Endometrial microvascular endothelial cells (primary cell): ENCODE measurements around the gene ARHGEF33. TPM values are rescaled to one million over a fixed set of nuclear protein-coding genes. Genes with fewer than 3 reads are reported as not detected.

Experiments used
- in situ Hi-C: cut with HindIII; loops from 2 replicates; pipeline ENCODE4 v1.10.0; 2017; ENCODE audit warnings: low sequenced_read_pairs, low pct_unique_long_range_greater_than_20kb; ENCODE audit errors: inconsistent ontology term
- total RNA-seq: library from RNA; depleted of rRNA; stranded (reverse); fragments of >200 nt; gene quantifications from one replicate; pipeline ENCODE4 v1.2.3, GENCODE V29; 2015; ENCODE audit errors: inconsistent ontology term

The ARHGEF33 gene
- total RNA-seq, 1 donor from 2014 or later = not detected

GRCh38 chr2:38947241-38948239, 57.9 kb downstream of the ARHGEF33 start:
- in situ Hi-C loops = loop anchor here (25.0 kb wide), 1 partner anchor 265 kb away; no protein-coding TSS in a partner anchor

GRCh38 chr2:38948387-38948882, 58.8 kb downstream of the ARHGEF33 start:
- in situ Hi-C loops = loop anchor here (25.0 kb wide), 1 partner anchor 264 kb away; no protein-coding TSS in a partner anchor

- in situ Hi-C loops = loop anchor here (25.0 kb wide), 1 partner anchor 263 kb away; no protein-coding TSS in a partner anchor
These were observed 59.3 kb downstream of the ARHGEF33 start for GRCh38 chr2:38948995-38949394.

- in situ Hi-C loops = no loop called here
These were observed 62.1 kb downstream of the ARHGEF33 start for GRCh38 chr2:38951766-38952165.

- in situ Hi-C loops = no loop called here
These were observed 68.3 kb downstream of the ARHGEF33 start for GRCh38 chr2:38957972-38958371.

- in situ Hi-C loops = no loop called here
These were observed 69.8 kb downstream of the ARHGEF33 start for GRCh38 chr2:38959466-38959865.

GRCh38 chr2:38959938-38960608, 70.4 kb downstream of the ARHGEF33 start:
- in situ Hi-C loops = no loop called here

- in situ Hi-C loops = no loop called here
These were observed 71.1 kb downstream of the ARHGEF33 start for GRCh38 chr2:38960609-38961320.

GRCh38 chr2:38966006-38966405, 76.3 kb downstream of the ARHGEF33 start:
- in situ Hi-C loops = no loop called here

- in situ Hi-C loops = no loop called here
These were observed 77.0 kb downstream of the ARHGEF33 start for GRCh38 chr2:38966678-38967077.

GRCh38 chr2:38968021-38968420, 78.3 kb downstream of the ARHGEF33 start:
- in situ Hi-C loops = no loop called here

- in situ Hi-C loops = no loop called here
These were observed 81.7 kb downstream of the ARHGEF33 start for GRCh38 chr2:38971377-38971776.

- in situ Hi-C loops = no loop called here
These were observed 83.6 kb downstream of the ARHGEF33 start for GRCh38 chr2:38973266-38973665.

- in situ Hi-C loops = no loop called here
These were observed 85.4 kb downstream of the ARHGEF33 start for GRCh38 chr2:38975042-38975441.

- in situ Hi-C loops = no loop called here
These were observed 87.4 kb downstream of the ARHGEF33 start for GRCh38 chr2:38977047-38977446.

- in situ Hi-C loops = no loop called here
These were observed 88.7 kb downstream of the ARHGEF33 start for GRCh38 chr2:38978296-38978903.

GRCh38 chr2:38978908-38979307, 89.2 kb downstream of the ARHGEF33 start:
- in situ Hi-C loops = no loop called here

GRCh38 chr2:38981003-38981669, 91.5 kb downstream of the ARHGEF33 start:
- in situ Hi-C loops = no loop called here
